Neural cell (in vitro differentiated cells): ENCODE results near the gene MLST8.

Experiments used
- CTCF ChIP-seq: fragments of 450-650 bp; IDR thresholded peaks from 2 replicates; pipeline ENCODE4 v1.5.1; 2014; ENCODE audit warnings: antibody characterized with exemption, mild to moderate bottlenecking, moderate library complexity; ENCODE audit not compliant: poor library complexity, severe bottlenecking
- EP300 ChIP-seq: fragments of 450-650 bp; conservative IDR thresholded peaks from 2 replicates; pipeline ENCODE4 v1.6.1; 2014; ENCODE audit warnings: antibody characterized with exemption, mild to moderate bottlenecking, moderate library complexity; ENCODE audit not compliant: poor library complexity, severe bottlenecking
- EZH2 ChIP-seq: fragments of 200-600, 300-800 bp; shearing (Covaris generic), sonication (generic); IDR thresholded peaks from 2 replicates; pipeline ENCODE4 v1.6.1; 2014; ENCODE audit warnings: antibody characterized with exemption, low read length, borderline replicate concordance, mild to moderate bottlenecking; ENCODE audit not compliant: insufficient read depth, poor library complexity, severe bottlenecking
- POLR2AphosphoS5 ChIP-seq: IDR thresholded peaks from 2 replicates; pipeline ENCODE4 v1.6.1; 2012
- RAD21 ChIP-seq: fragments of 450-650 bp; conservative IDR thresholded peaks from 2 replicates; pipeline ENCODE4 v1.6.1; 2014; ENCODE audit warnings: antibody characterized with exemption, mild to moderate bottlenecking, moderate library complexity
- REST ChIP-seq: IDR thresholded peaks from 2 replicates; pipeline ENCODE4 v1.6.1; 2012; ENCODE audit warnings: borderline replicate concordance
- TAF1 ChIP-seq: IDR thresholded peaks from 2 replicates; pipeline ENCODE4 v1.6.1; 2012; ENCODE audit warnings: low read depth

DNA sequence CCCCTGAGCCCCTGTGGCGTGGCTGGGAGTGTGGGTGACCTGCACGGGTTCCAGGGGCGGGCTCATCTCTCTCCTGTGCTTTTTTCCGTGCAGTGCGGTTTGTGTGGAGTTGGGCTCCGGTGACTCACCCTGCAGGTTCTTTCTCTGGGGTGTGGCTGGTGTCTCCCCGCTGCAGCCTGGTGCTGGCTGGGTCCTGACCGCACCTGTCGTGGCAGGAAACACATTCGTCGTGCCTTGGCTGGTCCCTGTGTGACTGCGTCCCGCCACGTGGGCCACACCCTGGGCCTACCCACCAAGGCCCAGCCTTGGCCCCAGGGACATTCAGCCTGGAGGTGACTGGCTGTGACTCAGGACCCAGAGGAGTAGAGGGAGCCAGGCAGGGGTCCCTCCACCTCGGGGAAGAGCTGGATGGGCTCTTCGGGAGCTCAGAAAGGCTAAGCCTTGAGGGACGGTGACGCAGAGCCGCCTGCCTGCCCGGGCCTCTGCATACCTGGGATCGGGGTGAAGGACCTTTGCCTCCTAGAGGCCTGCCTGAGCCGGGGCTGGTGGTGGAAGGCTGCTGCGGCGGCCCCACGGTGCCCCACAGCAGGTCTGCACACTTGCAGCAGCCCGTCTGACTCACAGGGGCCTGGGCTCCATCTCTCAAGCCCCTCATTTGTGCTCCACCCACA, 41.9 kb upstream of the MLST8 start:
- TF ChIP-seq CTCF (no peak), TAF1 (no peak), RAD21 (no peak), REST (no peak), EZH2 (no peak), POLR2AphosphoS5 (no peak), EP300 (no peak)
